Right lobe of liver (tissue), 4 donors: Measurements from ENCODE around the gene RNF103.

Experiments used
- POLR2A ChIP-seq: fragments of 450-650 bp; IDR thresholded peaks from one replicate; pipeline ENCODE4 v1.6.1; 2017; ENCODE audit warnings: antibody characterized with exemption, mild to moderate bottlenecking
- TF ChIP-seq, protein P1 (sequence below), 4 donors: fragments of 200-600 bp in 3 of 4; fragments of 450-650 bp in 1 of 4; IDR thresholded peaks; one replicate each; pipeline versions ENCODE4 v1.5.1 to v1.8.0; 2016 to 2022; ENCODE audit warnings: antibody characterized with exemption in 4 of 4, mild to moderate bottlenecking in 2 of 4
- donor health status: DM: no; HTN: no; CAD: no.
- donor health status: DM: no; HTN: no; CAD: no.
- donor health status: DM: no; HTN: yes; CAD: no.

DNA sequence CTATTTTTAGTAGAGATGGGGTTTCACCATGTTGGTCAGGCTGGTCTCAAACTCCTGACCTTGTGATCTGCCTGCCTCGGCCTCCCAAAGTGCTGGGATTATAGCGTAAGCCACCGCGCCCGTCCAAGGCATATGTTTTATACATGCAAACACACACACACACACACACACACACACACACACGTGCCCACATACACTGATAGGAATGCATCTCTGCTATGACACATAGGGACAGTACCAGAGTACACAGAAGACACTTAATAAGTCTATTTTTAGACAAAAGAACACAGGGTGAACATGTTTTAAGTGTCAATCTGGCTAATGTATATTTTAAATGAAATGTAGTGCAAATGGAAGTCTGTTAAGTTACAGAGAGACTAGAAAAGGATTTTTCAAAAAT, 10.7 kb upstream of the RNF103 start:
- TF ChIP-seq, protein P1, sequence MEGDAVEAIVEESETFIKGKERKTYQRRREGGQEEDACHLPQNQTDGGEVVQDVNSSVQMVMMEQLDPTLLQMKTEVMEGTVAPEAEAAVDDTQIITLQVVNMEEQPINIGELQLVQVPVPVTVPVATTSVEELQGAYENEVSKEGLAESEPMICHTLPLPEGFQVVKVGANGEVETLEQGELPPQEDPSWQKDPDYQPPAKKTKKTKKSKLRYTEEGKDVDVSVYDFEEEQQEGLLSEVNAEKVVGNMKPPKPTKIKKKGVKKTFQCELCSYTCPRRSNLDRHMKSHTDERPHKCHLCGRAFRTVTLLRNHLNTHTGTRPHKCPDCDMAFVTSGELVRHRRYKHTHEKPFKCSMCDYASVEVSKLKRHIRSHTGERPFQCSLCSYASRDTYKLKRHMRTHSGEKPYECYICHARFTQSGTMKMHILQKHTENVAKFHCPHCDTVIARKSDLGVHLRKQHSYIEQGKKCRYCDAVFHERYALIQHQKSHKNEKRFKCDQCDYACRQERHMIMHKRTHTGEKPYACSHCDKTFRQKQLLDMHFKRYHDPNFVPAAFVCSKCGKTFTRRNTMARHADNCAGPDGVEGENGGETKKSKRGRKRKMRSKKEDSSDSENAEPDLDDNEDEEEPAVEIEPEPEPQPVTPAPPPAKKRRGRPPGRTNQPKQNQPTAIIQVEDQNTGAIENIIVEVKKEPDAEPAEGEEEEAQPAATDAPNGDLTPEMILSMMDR (IDR thresholded peaks at IDR 0.05): no peak
- no peak for TF ChIP-seq POLR2A
